HepG2 (cell line): ENCODE measurements around the gene SLC6A5.

Experiments
- ATF3 ChIP-seq: sonication (generic); formaldehyde crosslinking; IDR thresholded peaks from 2 replicates; pipeline ENCODE4 v1.4.0; 2020; ENCODE audit warnings: missing genetic modification reagents
- GABPA ChIP-seq, 2 experiments: IDR thresholded peaks; 2 replicates each; pipeline ENCODE4 v1.6.1; 2011 to 2016; ENCODE audit warnings: low read depth in 2 of 2, low read length in 1 of 2, missing biosample characterization in 1 of 2, missing genetic modification characterization in 1 of 2
- PRPF4 ChIP-seq: fragments of 200-400 bp; formaldehyde crosslinking; IDR thresholded peaks from 2 replicates; pipeline ENCODE4 v1.6.1; 2016; ENCODE audit warnings: low read length, low read depth; ENCODE audit not compliant: poor library complexity, severe bottlenecking
- RXRA ChIP-seq: sonication (generic); formaldehyde crosslinking; IDR thresholded peaks from 2 replicates; pipeline ENCODE4 v1.5.1; 2020; ENCODE audit warnings: missing genetic modification reagents
- SCMH1 ChIP-seq: sonication (generic); formaldehyde crosslinking; IDR thresholded peaks from 2 replicates; pipeline ENCODE4 v1.9.0; 2021; ENCODE audit warnings: missing genetic modification reagents, mild to moderate bottlenecking, borderline replicate concordance
- TBX2 ChIP-seq: sonication (generic); formaldehyde crosslinking; IDR thresholded peaks from 2 replicates; pipeline ENCODE4 v1.5.0; 2020; ENCODE audit warnings: missing genetic modification reagents, mild to moderate bottlenecking, borderline replicate concordance
- TOE1 ChIP-seq: sonication (generic); formaldehyde crosslinking; IDR thresholded peaks from 2 replicates; pipeline ENCODE4 v1.4.0; 2020; ENCODE audit warnings: mild to moderate bottlenecking, missing genetic modification reagents
- TRIM22 ChIP-seq: fragments of 450-650 bp; IDR thresholded peaks from 2 replicates; pipeline ENCODE4 v1.6.1; 2017
- USF2 ChIP-seq, 2 experiments: sonication (generic) in 1 of 2; formaldehyde crosslinking in 1 of 2; IDR thresholded peaks; 2 replicates each; pipeline versions ENCODE4 v1.5.1 to v1.6.1; 2011 to 2020; ENCODE audit warnings: borderline replicate concordance in 1 of 2, low read depth in 1 of 2, low read length in 1 of 2, mild to moderate bottlenecking in 1 of 2, missing genetic modification reagents in 1 of 2, moderate library complexity in 1 of 2
- ZBTB37 ChIP-seq: sonication (generic); formaldehyde crosslinking; IDR thresholded peaks from 2 replicates; pipeline ENCODE4 v1.4.0; 2020; ENCODE audit warnings: mild to moderate bottlenecking, missing genetic modification reagents
- ZNF577 ChIP-seq: sonication (generic); formaldehyde crosslinking; IDR thresholded peaks from 2 replicates; pipeline ENCODE4 v1.4.0; 2020; ENCODE audit warnings: mild to moderate bottlenecking, low read depth, missing genetic modification reagents, borderline replicate concordance
- TF ChIP-seq, protein P1 (sequence below): sonication (generic); formaldehyde crosslinking; IDR thresholded peaks from 2 replicates; pipeline ENCODE4 v1.4.0; 2020; ENCODE audit warnings: low read depth, mild to moderate bottlenecking, missing genetic modification reagents
- TF ChIP-seq, protein P2 (sequence below): sonication (generic); formaldehyde crosslinking; IDR thresholded peaks from 2 replicates; pipeline ENCODE4 v1.5.0; 2020; ENCODE audit warnings: mild to moderate bottlenecking, missing genetic modification reagents, moderate library complexity

- TF ChIP-seq, protein P1, sequence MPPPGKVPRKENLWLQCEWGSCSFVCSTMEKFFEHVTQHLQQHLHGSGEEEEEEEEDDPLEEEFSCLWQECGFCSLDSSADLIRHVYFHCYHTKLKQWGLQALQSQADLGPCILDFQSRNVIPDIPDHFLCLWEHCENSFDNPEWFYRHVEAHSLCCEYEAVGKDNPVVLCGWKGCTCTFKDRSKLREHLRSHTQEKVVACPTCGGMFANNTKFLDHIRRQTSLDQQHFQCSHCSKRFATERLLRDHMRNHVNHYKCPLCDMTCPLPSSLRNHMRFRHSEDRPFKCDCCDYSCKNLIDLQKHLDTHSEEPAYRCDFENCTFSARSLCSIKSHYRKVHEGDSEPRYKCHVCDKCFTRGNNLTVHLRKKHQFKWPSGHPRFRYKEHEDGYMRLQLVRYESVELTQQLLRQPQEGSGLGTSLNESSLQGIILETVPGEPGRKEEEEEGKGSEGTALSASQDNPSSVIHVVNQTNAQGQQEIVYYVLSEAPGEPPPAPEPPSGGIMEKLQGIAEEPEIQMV: no peak
- TF ChIP-seq SCMH1 (CRISPR knock-in tag) (no peak), TBX2 (CRISPR knock-in tag) (no peak), ZNF577 (no peak), ATF3 (CRISPR knock-in tag) (no peak), GABPA (IDR thresholded peaks at IDR 0.05; ENCODE audit: low read depth, low read length) (no peak), GABPA (CRISPR knock-in tag; IDR thresholded peaks at IDR 0.05; ENCODE audit: low read depth) (no peak), RXRA (CRISPR knock-in tag) (no peak), TRIM22 (no peak), ZBTB37 (CRISPR knock-in tag) (no peak), TOE1 (CRISPR knock-in tag) (no peak), USF2 (IDR thresholded peaks at IDR 0.05; ENCODE audit: low read depth, low read length) (no peak), USF2 (CRISPR knock-in tag; IDR thresholded peaks at IDR 0.05; ENCODE audit: borderline replicate concordance) (no peak), PRPF4 (no peak)
- TF ChIP-seq, protein P2, sequence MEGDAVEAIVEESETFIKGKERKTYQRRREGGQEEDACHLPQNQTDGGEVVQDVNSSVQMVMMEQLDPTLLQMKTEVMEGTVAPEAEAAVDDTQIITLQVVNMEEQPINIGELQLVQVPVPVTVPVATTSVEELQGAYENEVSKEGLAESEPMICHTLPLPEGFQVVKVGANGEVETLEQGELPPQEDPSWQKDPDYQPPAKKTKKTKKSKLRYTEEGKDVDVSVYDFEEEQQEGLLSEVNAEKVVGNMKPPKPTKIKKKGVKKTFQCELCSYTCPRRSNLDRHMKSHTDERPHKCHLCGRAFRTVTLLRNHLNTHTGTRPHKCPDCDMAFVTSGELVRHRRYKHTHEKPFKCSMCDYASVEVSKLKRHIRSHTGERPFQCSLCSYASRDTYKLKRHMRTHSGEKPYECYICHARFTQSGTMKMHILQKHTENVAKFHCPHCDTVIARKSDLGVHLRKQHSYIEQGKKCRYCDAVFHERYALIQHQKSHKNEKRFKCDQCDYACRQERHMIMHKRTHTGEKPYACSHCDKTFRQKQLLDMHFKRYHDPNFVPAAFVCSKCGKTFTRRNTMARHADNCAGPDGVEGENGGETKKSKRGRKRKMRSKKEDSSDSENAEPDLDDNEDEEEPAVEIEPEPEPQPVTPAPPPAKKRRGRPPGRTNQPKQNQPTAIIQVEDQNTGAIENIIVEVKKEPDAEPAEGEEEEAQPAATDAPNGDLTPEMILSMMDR: no peak
Observed at GRCh38 chr11:20676658-20677057, 77.2 kb downstream of the SLC6A5 start.
